PFSK-1 (cell line): ENCODE measurements around the gene USP31.

Experiments used
- FOXP2 ChIP-seq: optimal IDR thresholded peaks from 2 replicates; pipeline ENCODE3; 2011; ENCODE audit warnings: borderline replicate concordance, control low read depth, inconsistent platforms; ENCODE audit not compliant: insufficient read depth; ENCODE audit errors: extremely low read length, extremely low read depth
- POLR2AphosphoS5 ChIP-seq: IDR thresholded peaks from 2 replicates; pipeline ENCODE4 v1.6.1; 2012; ENCODE audit warnings: low read depth, mild to moderate bottlenecking, control low read depth, low read length, moderate library complexity
- SIN3A ChIP-seq: IDR thresholded peaks from 2 replicates; pipeline ENCODE4 v1.6.1; 2012; ENCODE audit warnings: mild to moderate bottlenecking, low read length, moderate library complexity, borderline replicate concordance; ENCODE audit not compliant: insufficient read depth
- TAF1 ChIP-seq: IDR thresholded peaks from 2 replicates; pipeline ENCODE4 v1.6.1; 2012; ENCODE audit warnings: low read length, control low read depth, borderline replicate concordance; ENCODE audit not compliant: insufficient read depth
- TF ChIP-seq, protein P1 (sequence below), 2 experiments: IDR thresholded peaks; 2 replicates each; pipeline versions ENCODE4 v1.6.1 to v1.8.0; 2011 to 2012; ENCODE audit warnings: low read depth in 2 of 2, low read length in 2 of 2, control low read depth in 1 of 2, inconsistent platforms in 1 of 2, mild to moderate bottlenecking in 1 of 2, moderate library complexity in 1 of 2; ENCODE audit not compliant: insufficient read depth in 1 of 2

Gene USP31

DNA sequence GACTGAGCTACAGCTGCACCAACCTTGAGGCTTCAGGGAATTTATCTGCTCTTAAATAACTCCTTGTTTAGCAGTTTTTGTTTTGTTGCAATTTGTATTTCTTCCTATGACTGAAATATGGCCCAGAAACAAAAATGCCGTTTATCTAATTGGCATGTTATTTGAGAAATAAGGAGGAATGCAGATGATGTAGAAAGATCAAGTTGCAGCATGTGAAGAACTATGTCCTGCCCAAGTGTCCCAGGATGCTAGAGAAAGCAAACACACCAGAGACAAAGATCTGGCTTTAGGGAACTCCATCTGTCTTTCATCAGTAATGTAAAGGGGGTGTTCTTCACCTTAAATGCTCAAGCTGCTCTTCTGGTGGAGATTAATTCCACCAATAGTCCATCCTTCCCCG is 29.7 kb downstream of the USP31 start:
- TF ChIP-seq, protein P1, sequence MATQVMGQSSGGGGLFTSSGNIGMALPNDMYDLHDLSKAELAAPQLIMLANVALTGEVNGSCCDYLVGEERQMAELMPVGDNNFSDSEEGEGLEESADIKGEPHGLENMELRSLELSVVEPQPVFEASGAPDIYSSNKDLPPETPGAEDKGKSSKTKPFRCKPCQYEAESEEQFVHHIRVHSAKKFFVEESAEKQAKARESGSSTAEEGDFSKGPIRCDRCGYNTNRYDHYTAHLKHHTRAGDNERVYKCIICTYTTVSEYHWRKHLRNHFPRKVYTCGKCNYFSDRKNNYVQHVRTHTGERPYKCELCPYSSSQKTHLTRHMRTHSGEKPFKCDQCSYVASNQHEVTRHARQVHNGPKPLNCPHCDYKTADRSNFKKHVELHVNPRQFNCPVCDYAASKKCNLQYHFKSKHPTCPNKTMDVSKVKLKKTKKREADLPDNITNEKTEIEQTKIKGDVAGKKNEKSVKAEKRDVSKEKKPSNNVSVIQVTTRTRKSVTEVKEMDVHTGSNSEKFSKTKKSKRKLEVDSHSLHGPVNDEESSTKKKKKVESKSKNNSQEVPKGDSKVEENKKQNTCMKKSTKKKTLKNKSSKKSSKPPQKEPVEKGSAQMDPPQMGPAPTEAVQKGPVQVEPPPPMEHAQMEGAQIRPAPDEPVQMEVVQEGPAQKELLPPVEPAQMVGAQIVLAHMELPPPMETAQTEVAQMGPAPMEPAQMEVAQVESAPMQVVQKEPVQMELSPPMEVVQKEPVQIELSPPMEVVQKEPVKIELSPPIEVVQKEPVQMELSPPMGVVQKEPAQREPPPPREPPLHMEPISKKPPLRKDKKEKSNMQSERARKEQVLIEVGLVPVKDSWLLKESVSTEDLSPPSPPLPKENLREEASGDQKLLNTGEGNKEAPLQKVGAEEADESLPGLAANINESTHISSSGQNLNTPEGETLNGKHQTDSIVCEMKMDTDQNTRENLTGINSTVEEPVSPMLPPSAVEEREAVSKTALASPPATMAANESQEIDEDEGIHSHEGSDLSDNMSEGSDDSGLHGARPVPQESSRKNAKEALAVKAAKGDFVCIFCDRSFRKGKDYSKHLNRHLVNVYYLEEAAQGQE (IDR thresholded peaks at IDR 0.05; ENCODE audit: insufficient read depth in 1 of 2, low read depth in 2 of 2, low read length in 2 of 2): no peak
- TF ChIP-seq POLR2AphosphoS5: no peak
- no peak for TF ChIP-seq FOXP2
- TF ChIP-seq SIN3A: no peak
- TF ChIP-seq TAF1: no peak

DNA sequence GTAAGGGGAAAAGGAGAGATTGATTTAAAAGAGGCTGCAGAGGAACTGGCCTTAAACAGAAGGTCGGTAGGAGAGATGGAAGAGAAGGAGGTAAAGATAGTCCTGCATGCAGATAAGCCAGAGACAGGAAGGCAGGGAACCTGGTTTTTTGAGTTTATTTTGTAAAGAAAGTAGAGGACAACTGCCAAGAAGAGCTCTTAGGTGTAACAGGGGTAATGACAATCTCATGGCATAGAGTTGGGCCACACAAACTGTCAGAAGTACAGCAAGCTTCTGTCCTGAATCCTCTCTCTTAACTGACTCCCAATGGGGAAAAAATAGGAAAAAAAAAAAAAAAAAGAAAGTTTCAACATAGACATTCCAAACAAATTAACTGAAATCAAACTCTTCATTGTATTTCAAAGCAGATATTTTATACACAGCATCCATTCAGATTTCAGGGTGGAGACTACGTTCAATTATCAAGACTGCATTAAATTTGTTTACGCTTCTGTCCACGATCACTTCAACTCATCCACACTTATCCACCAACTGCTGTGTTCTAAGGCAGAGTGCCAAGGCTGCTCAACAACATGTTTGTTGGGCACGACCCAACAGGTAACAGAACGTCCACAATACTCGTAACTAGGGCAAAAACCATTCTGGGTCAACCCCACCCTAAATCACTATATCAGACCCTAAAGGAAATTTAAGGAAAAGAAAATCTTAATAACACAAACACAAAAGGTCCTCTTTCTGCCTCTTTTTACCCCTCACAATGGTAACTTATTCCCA is 34.9 kb downstream of the USP31 start:
- no peak for TF ChIP-seq POLR2AphosphoS5
- TF ChIP-seq TAF1: no peak
- TF ChIP-seq, protein P1 (IDR thresholded peaks at IDR 0.05; ENCODE audit: insufficient read depth in 1 of 2, low read depth in 2 of 2, low read length in 2 of 2): no peak
- TF ChIP-seq SIN3A: no peak
- TF ChIP-seq FOXP2: no peak

DNA sequence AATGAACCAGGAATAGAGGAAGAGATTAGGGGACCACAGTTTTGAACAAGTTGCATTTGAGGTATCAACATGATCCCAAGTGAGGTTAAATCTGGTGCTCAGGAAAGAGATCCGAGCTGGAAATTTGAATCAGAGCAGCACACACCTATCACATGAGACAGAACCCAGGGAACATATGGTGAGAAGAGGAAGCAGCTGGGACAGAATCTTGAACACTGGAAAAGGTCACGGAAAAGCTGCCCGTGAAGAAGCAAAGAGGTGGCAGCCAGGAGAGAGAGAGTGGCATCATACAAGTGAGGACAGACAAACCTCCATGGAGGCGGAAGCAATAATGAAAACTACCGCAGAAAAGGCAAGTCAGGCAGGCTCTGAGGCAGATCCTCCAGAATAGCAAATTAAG is 36.1 kb downstream of the USP31 start:
- TF ChIP-seq SIN3A: no peak
- no peak for TF ChIP-seq TAF1
- no peak for TF ChIP-seq POLR2AphosphoS5

DNA sequence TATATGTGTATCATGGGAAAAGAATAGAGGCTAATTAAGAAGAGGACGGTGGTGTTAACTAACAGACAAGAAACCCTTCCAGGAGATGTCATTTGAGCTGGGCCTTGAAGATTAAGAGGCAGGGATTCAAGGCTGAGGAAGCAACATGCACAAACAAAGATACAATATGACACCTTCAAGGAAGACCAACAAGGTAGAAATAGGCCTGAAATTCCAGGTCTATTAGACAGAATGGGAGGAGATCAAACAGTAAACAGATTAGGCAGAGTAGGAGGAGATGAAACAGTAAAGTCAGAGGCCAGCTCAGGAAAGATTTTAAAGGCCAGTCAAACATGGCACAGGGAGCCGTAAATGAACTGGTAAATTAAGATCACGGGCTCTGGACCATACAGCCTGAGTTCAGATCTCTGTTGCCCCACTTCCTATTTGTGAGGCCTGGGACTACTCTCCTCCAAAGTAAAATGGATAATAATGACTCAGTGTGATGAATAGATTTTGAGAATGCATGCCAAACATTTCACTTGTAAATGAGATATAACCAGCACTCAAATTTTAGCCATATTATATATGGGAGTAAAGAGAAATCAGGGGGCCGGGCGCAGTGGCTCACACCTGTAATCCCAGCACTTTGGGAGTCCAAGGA is 38.9 kb downstream of the USP31 start:
- no peak for TF ChIP-seq SIN3A
- no peak for TF ChIP-seq TAF1
- TF ChIP-seq, protein P1 (IDR thresholded peaks at IDR 0.05; ENCODE audit: insufficient read depth in 1 of 2, low read depth in 2 of 2, low read length in 2 of 2): no peak
- no peak for TF ChIP-seq FOXP2
- TF ChIP-seq POLR2AphosphoS5: no peak

DNA sequence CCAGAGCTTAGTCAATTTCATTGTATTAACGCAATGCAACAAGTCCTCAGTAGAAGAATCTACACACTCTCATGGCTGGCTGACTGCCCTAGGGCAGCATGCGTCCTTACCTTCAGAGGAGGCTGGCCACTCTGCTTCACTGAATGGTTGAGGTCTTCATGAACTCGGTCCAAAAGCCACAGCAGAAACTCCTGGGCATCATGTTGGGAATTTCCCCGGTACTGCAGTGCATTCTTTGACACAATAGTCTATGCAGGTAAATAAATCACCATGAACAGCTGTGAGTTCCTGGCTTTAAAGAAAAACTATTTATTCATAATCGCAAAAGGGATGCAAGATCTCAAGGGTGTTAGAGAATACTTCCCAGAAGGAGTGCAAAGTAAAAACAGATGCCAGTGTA is 41.3 kb downstream of the USP31 start:
- TF ChIP-seq SIN3A (no peak), POLR2AphosphoS5 (no peak), FOXP2 (no peak), TAF1 (no peak)
- TF ChIP-seq, protein P1 (IDR thresholded peaks at IDR 0.05; ENCODE audit: insufficient read depth in 1 of 2, low read depth in 2 of 2, low read length in 2 of 2): no peak
